ENCODE measurements around the gene PIEZO1. TPM values are rescaled to one million over a fixed set of nuclear protein-coding genes. Genes with fewer than 3 reads are reported as not detected.

The PIEZO1 gene
- total and polyA plus RNA-seq, 9 of the 15 experiments (the other 6 are each of a cell fraction or from before 2014, with no cell fraction given) = 3.6 to 432 (median 131) TPM

DNA sequence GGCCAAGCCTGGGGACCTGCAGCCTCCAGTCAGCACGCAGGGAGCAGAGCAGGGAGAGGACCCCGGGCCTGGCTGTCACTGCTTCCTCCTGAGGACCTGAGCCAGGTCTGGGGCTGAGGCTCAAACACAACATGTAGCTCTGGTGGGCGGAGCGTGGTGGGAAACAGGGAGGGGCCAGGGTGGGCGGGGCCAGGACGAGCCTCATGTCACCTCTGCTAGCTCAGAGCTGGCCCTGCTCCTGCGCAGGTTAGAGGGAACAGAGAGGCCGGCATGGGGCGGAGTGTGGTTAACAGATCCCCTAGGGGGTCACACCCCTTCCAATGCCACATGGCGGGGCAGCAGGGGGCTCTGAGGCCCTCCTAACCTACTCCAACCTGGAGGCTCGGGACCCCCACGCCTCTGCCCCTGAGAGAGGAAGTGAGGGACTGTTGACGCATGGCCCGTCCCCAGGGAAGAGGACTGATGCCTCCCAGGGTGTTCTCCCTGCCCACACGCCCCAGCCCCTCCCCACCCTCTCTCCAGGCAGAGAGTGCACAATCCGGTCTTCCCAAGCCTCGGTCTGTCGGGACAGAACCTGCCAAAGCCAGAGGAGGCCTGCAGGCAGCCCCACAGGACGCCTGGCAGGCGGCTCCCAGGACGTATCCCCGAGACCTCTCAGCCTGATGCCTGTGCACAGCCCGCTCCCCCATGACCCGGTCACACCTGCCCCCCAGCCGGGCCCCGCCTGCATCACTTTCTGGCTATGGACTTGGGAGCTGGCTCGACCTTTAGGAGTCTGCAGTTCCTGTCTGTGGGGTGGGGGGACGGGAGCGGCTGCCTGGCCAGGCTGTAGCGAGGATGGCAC, 15.2 kb downstream of the PIEZO1 start (continued):
- TF ChIP-seq, protein P1, sequence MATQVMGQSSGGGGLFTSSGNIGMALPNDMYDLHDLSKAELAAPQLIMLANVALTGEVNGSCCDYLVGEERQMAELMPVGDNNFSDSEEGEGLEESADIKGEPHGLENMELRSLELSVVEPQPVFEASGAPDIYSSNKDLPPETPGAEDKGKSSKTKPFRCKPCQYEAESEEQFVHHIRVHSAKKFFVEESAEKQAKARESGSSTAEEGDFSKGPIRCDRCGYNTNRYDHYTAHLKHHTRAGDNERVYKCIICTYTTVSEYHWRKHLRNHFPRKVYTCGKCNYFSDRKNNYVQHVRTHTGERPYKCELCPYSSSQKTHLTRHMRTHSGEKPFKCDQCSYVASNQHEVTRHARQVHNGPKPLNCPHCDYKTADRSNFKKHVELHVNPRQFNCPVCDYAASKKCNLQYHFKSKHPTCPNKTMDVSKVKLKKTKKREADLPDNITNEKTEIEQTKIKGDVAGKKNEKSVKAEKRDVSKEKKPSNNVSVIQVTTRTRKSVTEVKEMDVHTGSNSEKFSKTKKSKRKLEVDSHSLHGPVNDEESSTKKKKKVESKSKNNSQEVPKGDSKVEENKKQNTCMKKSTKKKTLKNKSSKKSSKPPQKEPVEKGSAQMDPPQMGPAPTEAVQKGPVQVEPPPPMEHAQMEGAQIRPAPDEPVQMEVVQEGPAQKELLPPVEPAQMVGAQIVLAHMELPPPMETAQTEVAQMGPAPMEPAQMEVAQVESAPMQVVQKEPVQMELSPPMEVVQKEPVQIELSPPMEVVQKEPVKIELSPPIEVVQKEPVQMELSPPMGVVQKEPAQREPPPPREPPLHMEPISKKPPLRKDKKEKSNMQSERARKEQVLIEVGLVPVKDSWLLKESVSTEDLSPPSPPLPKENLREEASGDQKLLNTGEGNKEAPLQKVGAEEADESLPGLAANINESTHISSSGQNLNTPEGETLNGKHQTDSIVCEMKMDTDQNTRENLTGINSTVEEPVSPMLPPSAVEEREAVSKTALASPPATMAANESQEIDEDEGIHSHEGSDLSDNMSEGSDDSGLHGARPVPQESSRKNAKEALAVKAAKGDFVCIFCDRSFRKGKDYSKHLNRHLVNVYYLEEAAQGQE (IDR thresholded peaks at IDR 0.05; ENCODE audit: borderline replicate concordance) = peak; percentile 23; the same call in 1 of the 2 replicates
- TF ChIP-seq, protein P1 (CRISPR knock-in tag; IDR thresholded peaks at IDR 0.05; ENCODE audit: low read depth) = peak; percentile 68; the same call in 1 of the 2 replicates
- TF ChIP-seq ZKSCAN8 (CRISPR knock-in tag; IDR thresholded peaks at IDR 0.05) (no peak), MITF (IDR thresholded peaks at IDR 0.05) (0 out of 2 replicates have a peak, but pooled peaks have one; percentile 31), MECOM (CRISPR knock-in tag; IDR thresholded peaks at IDR 0.05) (no peak), SIN3A (IDR thresholded peaks at IDR 0.05; ENCODE audit: borderline replicate concordance in 2 of 2, control insufficient read depth in 1 of 2, low read depth in 2 of 2, low read length in 2 of 2) (peak; percentile 34 to 83; a peak in 2 of 4 replicates), HDAC3 (IDR thresholded peaks at IDR 0.05; ENCODE audit: borderline replicate concordance, partially characterized antibody) (no peak), PHF20 (IDR thresholded peaks at IDR 0.05; ENCODE audit: partially characterized antibody) (no peak), CGGBP1 (CRISPR knock-in tag; IDR thresholded peaks at IDR 0.05) (no peak), MAFK (IDR thresholded peaks at IDR 0.05; ENCODE audit: low read length) (no peak), POLR3G (IDR thresholded peaks at IDR 0.05; ENCODE audit: extremely low read depth, insufficient read length, insufficient replicate concordance) (no peak), ZNF324 (CRISPR knock-in tag; IDR thresholded peaks at IDR 0.05) (no peak), ETV1 (tag; conservative IDR thresholded peaks at IDR 0.05; ENCODE audit: low read depth) (no peak)
- TF ChIP-seq, protein P2, sequence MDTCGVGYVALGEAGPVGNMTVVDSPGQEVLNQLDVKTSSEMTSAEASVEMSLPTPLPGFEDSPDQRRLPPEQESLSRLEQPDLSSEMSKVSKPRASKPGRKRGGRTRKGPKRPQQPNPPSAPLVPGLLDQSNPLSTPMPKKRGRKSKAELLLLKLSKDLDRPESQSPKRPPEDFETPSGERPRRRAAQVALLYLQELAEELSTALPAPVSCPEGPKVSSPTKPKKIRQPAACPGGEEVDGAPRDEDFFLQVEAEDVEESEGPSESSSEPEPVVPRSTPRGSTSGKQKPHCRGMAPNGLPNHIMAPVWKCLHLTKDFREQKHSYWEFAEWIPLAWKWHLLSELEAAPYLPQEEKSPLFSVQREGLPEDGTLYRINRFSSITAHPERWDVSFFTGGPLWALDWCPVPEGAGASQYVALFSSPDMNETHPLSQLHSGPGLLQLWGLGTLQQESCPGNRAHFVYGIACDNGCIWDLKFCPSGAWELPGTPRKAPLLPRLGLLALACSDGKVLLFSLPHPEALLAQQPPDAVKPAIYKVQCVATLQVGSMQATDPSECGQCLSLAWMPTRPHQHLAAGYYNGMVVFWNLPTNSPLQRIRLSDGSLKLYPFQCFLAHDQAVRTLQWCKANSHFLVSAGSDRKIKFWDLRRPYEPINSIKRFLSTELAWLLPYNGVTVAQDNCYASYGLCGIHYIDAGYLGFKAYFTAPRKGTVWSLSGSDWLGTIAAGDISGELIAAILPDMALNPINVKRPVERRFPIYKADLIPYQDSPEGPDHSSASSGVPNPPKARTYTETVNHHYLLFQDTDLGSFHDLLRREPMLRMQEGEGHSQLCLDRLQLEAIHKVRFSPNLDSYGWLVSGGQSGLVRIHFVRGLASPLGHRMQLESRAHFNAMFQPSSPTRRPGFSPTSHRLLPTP (IDR thresholded peaks at IDR 0.05; ENCODE audit: borderline replicate concordance, extremely low read depth, insufficient read length) = no peak
